A549 (cell line): ENCODE measurements around the gene EPHB6. TPM values are rescaled to one million over a fixed set of nuclear protein-coding genes. Genes with fewer than 3 reads are reported as not detected.

ENCODE experiments used
- ATAC-seq, 2 experiments: fragments of 200-7000 bp in 1 of 2; fragments of >200 bp in 1 of 2; cut with Nextera tagmentation in 1 of 2; cut with Tn5 transposase in 1 of 2; 3 replicates each; pipeline versions ENCODE4 v1.8.0 to v1.9.1; 2018 to 2020; ENCODE audit warnings: mild to moderate bottlenecking in 1 of 2, moderate library complexity in 1 of 2
- CTCF ChIA-PET: fragments of 300-600 bp; sonication (Branson Sonifier 250); formaldehyde crosslinking; extraction: SDS; loops from one replicate; lab custom pipeline; 2021; ENCODE audit warnings: antibody characterized with exemption, inconsistent platforms; lab: Yijun Ruan, JAX
- POLR2A ChIA-PET: fragments of 350-600 bp; formaldehyde crosslinking; extraction: SDS; loops from one replicate; lab custom pipeline; 2021; ENCODE audit warnings: antibody characterized with exemption, inconsistent platforms; lab: Yijun Ruan, JAX
- DNase-seq, 2 experiments: peaks; one replicate each; pipeline versions ENCODE4 v3.0.0 to v3.0.0-alpha.2; 2011 to 2016; ENCODE audit warnings: low read depth in 1 of 2, low spot score in 1 of 2
- FAIRE-seq: peaks from 2 replicates; lab custom pipeline; 2011; peaks lifted over from hg19 to GRCh38; lab: Jason Lieb, UNC
- H3K27ac ChIP-seq, 2 experiments: fragments of >200 bp; sonication (Bioruptor Twin); formaldehyde crosslinking; 3 replicates each; pipeline ENCODE4 v1.5.1; 2016 to 2017
- H3K4me1 ChIP-seq: fragments of >200 bp; sonication (Bioruptor Twin); formaldehyde crosslinking; 3 replicates; pipeline ENCODE4 v1.6.1; 2016
- H3K4me2 ChIP-seq: fragments of >200 bp; sonication (Bioruptor Twin); formaldehyde crosslinking; 3 replicates; pipeline ENCODE4 v1.6.1; 2016
- H3K4me3 ChIP-seq: fragments of >200 bp; sonication (Bioruptor Twin); formaldehyde crosslinking; 3 replicates; pipeline ENCODE4 v1.5.1; 2016
- H3K9me3 ChIP-seq: fragments of >200 bp; sonication (Bioruptor Twin); formaldehyde crosslinking; 3 replicates; pipeline ENCODE4 v1.6.1; 2016
- BHLHE40 ChIP-seq: IDR thresholded peaks from 2 replicates; pipeline ENCODE4 v1.6.1; 2012; ENCODE audit warnings: low read depth, low read length, inconsistent platforms
- CBX8 ChIP-seq: fragments of 200-600 bp; sonication (generic); IDR thresholded peaks from 2 replicates; pipeline ENCODE4 v1.6.1; 2016
- CEBPB ChIP-seq, 2 experiments: fragments of >200 bp in 1 of 2; sonication (Bioruptor Twin) in 1 of 2; formaldehyde crosslinking in 1 of 2; IDR thresholded peaks; 2 replicates each; pipeline ENCODE4 v1.6.1; 2012 to 2016
- CHD4 ChIP-seq: fragments of 200-600 bp; sonication (generic); IDR thresholded peaks from 2 replicates; pipeline ENCODE4 v1.6.1; 2016; ENCODE audit warnings: antibody characterized with exemption, mild to moderate bottlenecking, borderline replicate concordance
- ESRRA ChIP-seq: fragments of 150-350 bp; IDR thresholded peaks from 2 replicates; pipeline ENCODE4 v1.6.1; 2014; ENCODE audit warnings: mild to moderate bottlenecking, low read length, borderline replicate concordance
- FOSL2 ChIP-seq, 2 experiments: fragments of 450-650 bp in 1 of 2; fragments of >200 bp in 1 of 2; sonication (Bioruptor Twin) in 1 of 2; formaldehyde crosslinking; IDR thresholded peaks; 2 replicates each; pipeline versions ENCODE4 v1.5.0 to v1.6.1; 2016 to 2020; ENCODE audit warnings: mild to moderate bottlenecking in 1 of 2, moderate library complexity in 1 of 2
- FOXS1 ChIP-seq: fragments of 250-450 bp; sonication (Bioruptor Pico); IDR thresholded peaks from 2 replicates; pipeline ENCODE4 v1.5.0; 2020; ENCODE audit warnings: mild to moderate bottlenecking, moderate library complexity
- GATA3 ChIP-seq: IDR thresholded peaks from 2 replicates; pipeline ENCODE4 v1.6.1; 2012; ENCODE audit warnings: borderline replicate concordance
- HOXB13 ChIP-seq: fragments of 250-450 bp; sonication (Bioruptor Pico); IDR thresholded peaks from 2 replicates; pipeline ENCODE4 v1.5.0; 2020; ENCODE audit warnings: low read depth, mild to moderate bottlenecking, moderate library complexity
- JUN ChIP-seq, 2 experiments: fragments of >200 bp; sonication (Bioruptor Twin); formaldehyde crosslinking; IDR thresholded peaks; 2 replicates in 1 of 2; 3 replicates in 1 of 2; pipeline ENCODE4 v1.6.1; 2016 to 2017
- MAFK ChIP-seq: fragments of 450-650 bp; IDR thresholded peaks from 2 replicates; pipeline ENCODE4 v1.6.1; 2014; ENCODE audit not compliant: partially characterized antibody
- NFE2L2 ChIP-seq: fragments of 150-350 bp; conservative IDR thresholded peaks from 2 replicates; pipeline ENCODE4 v1.6.1; 2014; ENCODE audit warnings: low read length
- PHF8 ChIP-seq: fragments of 200-600 bp; sonication (generic); IDR thresholded peaks from 2 replicates; pipeline ENCODE4 v1.6.1; 2016; ENCODE audit warnings: low read depth, mild to moderate bottlenecking, antibody characterized with exemption, moderate library complexity, borderline replicate concordance
- SMC3 ChIP-seq: fragments of >200 bp; sonication (Bioruptor Twin); formaldehyde crosslinking; IDR thresholded peaks from 3 replicates; pipeline ENCODE4 v1.6.1; 2018; ENCODE audit warnings: inconsistent platforms
- TFCP2L1 ChIP-seq: fragments of 250-450 bp; sonication (Bioruptor Pico); IDR thresholded peaks from 2 replicates; pipeline ENCODE4 v1.5.0; 2021; ENCODE audit warnings: mild to moderate bottlenecking
- ZC3H11A ChIP-seq: fragments of 450-650 bp; IDR thresholded peaks from 2 replicates; pipeline ENCODE4 v1.6.1; 2014; ENCODE audit warnings: antibody characterized with exemption, mild to moderate bottlenecking
- ZFP36 ChIP-seq: fragments of 450-650 bp; IDR thresholded peaks from 2 replicates; pipeline ENCODE4 v1.6.1; 2014; ENCODE audit warnings: borderline replicate concordance; ENCODE audit not compliant: partially characterized antibody
- WGBS: methylation state at CpG from one replicate; pipeline ENCODE4 v1.1.6; 2017; ENCODE audit errors: missing lambda C conversion rate; 5-methylcytosine and 5-hydroxymethylcytosine counted together
- polyA plus RNA-seq, 4 experiments: library from polyadenylated mRNA; depleted of rRNA in 3 of 4; stranded (reverse); fragments of >200 nt; fragmentation: RNase III in 1 of 4; extraction: RNeasy Plus Mini Kit Qiagen cat#74134 plus additional on column Dnase treatment in 1 of 4; gene quantifications; 2 replicates in 3 of 4; 3 replicates in 1 of 4; pipeline ENCODE4 v1.2.3, GENCODE V29; 2011 to 2017
- TF ChIP-seq, protein P1 (sequence below): fragments of >200 bp; sonication (Bioruptor Twin); formaldehyde crosslinking; IDR thresholded peaks from 3 replicates; pipeline ENCODE4 v1.5.1; 2016
- TF ChIP-seq, protein P2 (sequence below): fragments of >200 bp; sonication (Bioruptor Twin); formaldehyde crosslinking; IDR thresholded peaks from 3 replicates; pipeline ENCODE4 v1.6.1; 2016
- TF ChIP-seq, protein P3 (sequence below): fragments of 450-650 bp; IDR thresholded peaks from 2 replicates; pipeline ENCODE4 v1.6.1; 2014; ENCODE audit warnings: antibody characterized with exemption
- TF ChIP-seq, protein P4 (sequence below): fragments of >200 bp; sonication (Bioruptor Twin); formaldehyde crosslinking; IDR thresholded peaks from 2 replicates; pipeline ENCODE4 v1.6.1; 2016

EPHB6 gene
- polyA plus RNA-seq, 2 of the 4 experiments (the other 2 are of a cell fraction), result 0.26 to 0.37 TPM

DNA sequence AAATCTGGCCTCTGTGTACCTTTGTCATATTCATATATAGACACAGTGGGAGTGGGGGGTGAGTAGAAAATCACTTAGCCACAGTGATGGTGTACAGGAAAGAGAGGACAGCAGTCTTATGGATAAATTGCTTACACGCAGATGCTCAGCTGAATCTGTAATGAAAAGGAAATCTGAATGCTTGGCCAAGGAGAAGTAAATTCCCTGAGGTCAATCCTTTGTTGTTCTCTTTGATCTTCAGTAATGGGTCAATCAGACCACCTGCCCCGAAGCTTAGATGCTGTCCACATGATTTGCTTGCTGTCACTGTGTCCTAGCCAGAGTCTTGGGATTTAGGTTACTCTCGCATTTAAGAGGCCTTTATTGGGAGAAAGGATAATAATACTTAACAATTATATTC, 18.4 kb upstream of the EPHB6 start (continued):
- TF ChIP-seq, protein P1, sequence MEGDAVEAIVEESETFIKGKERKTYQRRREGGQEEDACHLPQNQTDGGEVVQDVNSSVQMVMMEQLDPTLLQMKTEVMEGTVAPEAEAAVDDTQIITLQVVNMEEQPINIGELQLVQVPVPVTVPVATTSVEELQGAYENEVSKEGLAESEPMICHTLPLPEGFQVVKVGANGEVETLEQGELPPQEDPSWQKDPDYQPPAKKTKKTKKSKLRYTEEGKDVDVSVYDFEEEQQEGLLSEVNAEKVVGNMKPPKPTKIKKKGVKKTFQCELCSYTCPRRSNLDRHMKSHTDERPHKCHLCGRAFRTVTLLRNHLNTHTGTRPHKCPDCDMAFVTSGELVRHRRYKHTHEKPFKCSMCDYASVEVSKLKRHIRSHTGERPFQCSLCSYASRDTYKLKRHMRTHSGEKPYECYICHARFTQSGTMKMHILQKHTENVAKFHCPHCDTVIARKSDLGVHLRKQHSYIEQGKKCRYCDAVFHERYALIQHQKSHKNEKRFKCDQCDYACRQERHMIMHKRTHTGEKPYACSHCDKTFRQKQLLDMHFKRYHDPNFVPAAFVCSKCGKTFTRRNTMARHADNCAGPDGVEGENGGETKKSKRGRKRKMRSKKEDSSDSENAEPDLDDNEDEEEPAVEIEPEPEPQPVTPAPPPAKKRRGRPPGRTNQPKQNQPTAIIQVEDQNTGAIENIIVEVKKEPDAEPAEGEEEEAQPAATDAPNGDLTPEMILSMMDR, result no peak
- no peak for TF ChIP-seq FOXS1
- TF ChIP-seq ZC3H11A, result no peak
- TF ChIP-seq HOXB13 (CRISPR knock-in tag), result no peak
- TF ChIP-seq MAFK, result no peak
- TF ChIP-seq, protein P2, sequence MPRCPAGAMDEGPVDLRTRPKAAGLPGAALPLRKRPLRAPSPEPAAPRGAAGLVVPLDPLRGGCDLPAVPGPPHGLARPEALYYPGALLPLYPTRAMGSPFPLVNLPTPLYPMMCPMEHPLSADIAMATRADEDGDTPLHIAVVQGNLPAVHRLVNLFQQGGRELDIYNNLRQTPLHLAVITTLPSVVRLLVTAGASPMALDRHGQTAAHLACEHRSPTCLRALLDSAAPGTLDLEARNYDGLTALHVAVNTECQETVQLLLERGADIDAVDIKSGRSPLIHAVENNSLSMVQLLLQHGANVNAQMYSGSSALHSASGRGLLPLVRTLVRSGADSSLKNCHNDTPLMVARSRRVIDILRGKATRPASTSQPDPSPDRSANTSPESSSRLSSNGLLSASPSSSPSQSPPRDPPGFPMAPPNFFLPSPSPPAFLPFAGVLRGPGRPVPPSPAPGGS, result no peak
- TF ChIP-seq, protein P3, sequence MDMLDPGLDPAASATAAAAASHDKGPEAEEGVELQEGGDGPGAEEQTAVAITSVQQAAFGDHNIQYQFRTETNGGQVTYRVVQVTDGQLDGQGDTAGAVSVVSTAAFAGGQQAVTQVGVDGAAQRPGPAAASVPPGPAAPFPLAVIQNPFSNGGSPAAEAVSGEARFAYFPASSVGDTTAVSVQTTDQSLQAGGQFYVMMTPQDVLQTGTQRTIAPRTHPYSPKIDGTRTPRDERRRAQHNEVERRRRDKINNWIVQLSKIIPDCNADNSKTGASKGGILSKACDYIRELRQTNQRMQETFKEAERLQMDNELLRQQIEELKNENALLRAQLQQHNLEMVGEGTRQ, result no peak
- TF ChIP-seq GATA3, result no peak

DNA sequence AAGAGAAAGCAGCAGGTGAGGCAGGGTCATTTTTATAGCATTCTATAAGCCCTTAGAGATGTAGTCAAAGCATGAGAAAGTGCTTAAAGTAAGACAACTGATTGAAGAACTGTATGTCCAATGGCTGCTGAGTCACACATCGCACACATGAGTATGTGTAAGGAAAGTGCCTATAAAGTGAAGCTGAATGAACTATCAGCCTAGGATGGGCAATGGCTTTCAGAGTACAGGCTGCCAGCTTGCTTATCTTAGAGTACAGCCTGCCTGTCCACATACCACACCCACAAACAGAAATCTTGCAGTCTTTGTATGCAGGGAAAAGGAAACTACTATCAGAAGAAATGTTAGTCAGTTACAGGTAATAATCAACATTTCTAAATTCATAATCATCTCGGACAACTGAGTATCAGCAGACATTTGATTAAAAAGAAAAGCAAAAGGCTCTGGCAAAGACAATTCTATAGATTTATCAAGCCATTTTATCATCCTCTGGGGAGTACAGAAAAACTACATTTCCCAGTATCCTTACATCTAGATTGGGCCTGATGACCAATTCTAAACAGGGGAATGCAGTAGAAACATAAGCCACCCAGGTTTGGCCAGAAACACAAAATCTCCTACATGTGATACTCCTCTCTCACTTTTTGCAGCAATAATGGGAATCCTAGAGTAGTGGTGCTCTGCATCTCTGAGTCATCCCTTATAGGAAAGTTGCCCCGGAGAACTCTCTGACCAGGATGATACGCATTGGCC, 16.2 kb upstream of the EPHB6 start:
- no peaks in the 10 kb centered on the region for H3K9me3 ChIP-seq
- CTCF ChIA-PET, result no interaction called here
- WGBS, result 47% methylated on average over 4 of the region's 4 CpGs
- TF ChIP-seq BHLHE40 (no peak), ZFP36 (no peak), MAFK (no peak), ESRRA (no peak), ZC3H11A (no peak), CEBPB (IDR thresholded peaks at IDR 0.05) (no peak), SMC3 (no peak), GATA3 (no peak), JUN (IDR thresholded peaks at IDR 0.05) (no peak), FOSL2 (IDR thresholded peaks at IDR 0.05) (no peak), FOSL2 (CRISPR knock-in tag; IDR thresholded peaks at IDR 0.05) (no peak), CBX8 (no peak), NFE2L2 (no peak), CHD4 (no peak), TFCP2L1 (CRISPR knock-in tag) (no peak), PHF8 (no peak)
- TF ChIP-seq, protein P4, sequence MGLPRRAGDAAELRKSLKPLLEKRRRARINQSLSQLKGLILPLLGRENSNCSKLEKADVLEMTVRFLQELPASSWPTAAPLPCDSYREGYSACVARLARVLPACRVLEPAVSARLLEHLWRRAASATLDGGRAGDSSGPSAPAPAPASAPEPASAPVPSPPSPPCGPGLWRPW, result no peak
- TF ChIP-seq, protein P3, result no peak
- TF ChIP-seq, all 56 proteins: peak for 0
- no peak overlapping the region for H3K4me2 ChIP-seq
- DNase-seq (no peak), FAIRE-seq (no peak), ATAC-seq (no peak)
- H3K4me1 ChIP-seq, result no peaks in the 10 kb centered on the region
- H3K27ac ChIP-seq, result no peak overlapping the region
- no peak overlapping the region for H3K4me3 ChIP-seq
- POLR2A ChIA-PET, result no interaction called here
